Erythroblast (primary cell): ENCODE results near the gene KLHL2.

ENCODE experiments used
- DNase-seq, 2 experiments: peaks; one replicate each; lab custom pipeline; 2025; lab: John Stamatoyannopoulos, UW
- GATA1 ChIP-seq: IDR thresholded peaks from 2 replicates; pipeline ENCODE4 v1.6.1; 2011; ENCODE audit warnings: low read depth, mild to moderate bottlenecking, control low read depth, low read length, moderate library complexity
- POLR2A ChIP-seq: IDR thresholded peaks from 2 replicates; pipeline ENCODE4 v1.6.1; 2011; ENCODE audit warnings: mild to moderate bottlenecking, low read length

KLHL2 gene

GRCh38 chr4:165364452-165365080, 157.2 kb downstream of the KLHL2 start:
- DNase-seq = no peak
- TF ChIP-seq GATA1 = no peak
- TF ChIP-seq POLR2A = no peak

DNA sequence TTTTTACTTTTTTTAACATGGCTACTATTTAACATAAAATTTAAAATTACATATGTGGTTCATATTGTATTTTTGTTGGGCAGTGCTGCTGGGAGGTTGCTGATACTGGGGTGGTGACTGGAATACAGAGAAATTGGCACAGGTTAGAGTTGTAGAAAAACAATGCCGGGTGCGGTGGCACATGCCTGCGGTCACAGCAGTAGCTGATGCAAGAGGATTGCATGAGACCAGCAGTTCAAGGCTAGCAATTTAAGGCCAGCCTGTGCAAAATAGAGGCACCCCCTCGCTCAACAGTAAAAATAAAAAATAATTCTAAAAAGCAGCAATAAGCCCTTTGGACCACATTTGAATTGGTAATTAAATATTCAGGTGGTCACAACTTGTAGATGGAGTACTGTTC, 159.7 kb downstream of the KLHL2 start:
- DNase-seq = no peak
- no peak for TF ChIP-seq GATA1
- no peak for TF ChIP-seq POLR2A

DNA sequence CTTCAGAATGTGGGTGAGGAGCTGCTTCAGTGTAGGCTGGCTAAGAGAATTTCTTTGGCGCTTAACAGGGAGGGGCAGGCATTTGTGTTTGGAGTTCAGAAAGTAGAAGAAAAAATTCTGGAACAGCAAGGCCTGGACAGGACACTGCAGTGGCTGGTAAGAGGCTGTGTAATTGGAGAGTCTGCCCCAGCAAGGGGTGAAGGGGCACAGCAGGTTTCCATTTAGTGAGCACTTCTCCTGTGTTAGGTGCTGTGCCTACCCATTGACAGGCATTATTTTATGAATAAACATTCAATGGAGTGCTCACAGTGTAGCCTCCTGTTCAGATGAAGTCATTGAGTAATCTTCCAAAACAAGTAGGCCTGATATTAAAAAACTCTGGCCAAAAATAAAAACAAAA, 160.8 kb downstream of the KLHL2 start:
- TF ChIP-seq POLR2A (no peak), GATA1 (no peak)
- no peak for DNase-seq

DNA sequence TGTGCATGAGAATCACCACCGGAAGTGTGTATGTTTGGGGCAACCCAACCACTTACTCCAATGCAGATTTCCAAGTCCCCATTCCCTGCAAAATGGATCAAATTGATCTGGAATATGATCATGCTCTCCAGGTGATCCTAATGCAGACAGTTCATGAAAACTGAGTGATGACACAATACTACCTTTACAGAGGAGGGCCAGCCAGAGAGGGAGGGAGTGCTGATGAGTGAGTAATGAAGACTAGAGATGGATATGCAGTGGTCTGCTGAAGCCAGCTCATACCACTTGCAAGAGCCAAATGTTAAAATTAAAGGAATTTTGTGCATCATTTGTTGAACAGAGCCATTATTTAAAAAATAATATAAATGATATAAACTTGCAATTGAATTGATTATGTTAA, 161.2 kb downstream of the KLHL2 start:
- TF ChIP-seq GATA1 (no peak), POLR2A (no peak)
- DNase-seq = no peak

- DNase-seq = no peak
- no peak for TF ChIP-seq POLR2A
- no peak for TF ChIP-seq GATA1
Measured at GRCh38 chr4:165369522-165369921, 162.2 kb downstream of the KLHL2 start.

- no peak for DNase-seq
- TF ChIP-seq POLR2A = no peak
Measured at GRCh38 chr4:165370530-165370929, 163.2 kb downstream of the KLHL2 start.
